ENCODE data around the gene CHURC1. TPM values are rescaled to one million over a fixed set of nuclear protein-coding genes. Genes with fewer than 3 reads are reported as not detected.

CHURC1 gene
- total and polyA plus RNA-seq, 2 experiments from 2014 or later = 28.9 to 107 TPM

- TF ChIP-seq CTCF (IDR thresholded peaks at IDR 0.05; ENCODE audit: low read depth, low read length) = no peak
- DNase-seq (ENCODE audit: low read depth in 1 of 2, low spot score in 1 of 2) = no peak
- H3K27me3 ChIP-seq = no peaks in the 10 kb centered on the region
- no peaks in the 10 kb centered on the region for H3K4me1 ChIP-seq (ENCODE audit: low read depth)
- H3K4me3 ChIP-seq = no peak overlapping the region
- H3K27ac ChIP-seq = no peak overlapping the region
- H3K36me3 ChIP-seq = no peaks in the 10 kb centered on the region
- H3K9me3 ChIP-seq (ENCODE audit: low read depth) = no peaks in the 10 kb centered on the region
Measured at GRCh38 chr14:64944041-64944440, 29.8 kb downstream of the CHURC1 start.

GRCh38 chr14:64944861-64945260 lies 30.6 kb downstream of the CHURC1 start:
- Histone ChIP-seq H3K36me3 (no peaks in the 10 kb centered on the region), H3K9me3 (ENCODE audit: low read depth) (no peaks in the 10 kb centered on the region), H3K4me1 (ENCODE audit: low read depth) (no peaks in the 10 kb centered on the region), H3K27ac (no peak overlapping the region), H3K27me3 (no peaks in the 10 kb centered on the region), H3K4me3 (no peak overlapping the region)
- no peak for TF ChIP-seq CTCF (IDR thresholded peaks at IDR 0.05; ENCODE audit: low read depth, low read length)
- no peak for DNase-seq (ENCODE audit: low read depth in 1 of 2, low spot score in 1 of 2)

- Histone ChIP-seq H3K36me3 (no peaks in the 10 kb centered on the region), H3K27ac (no peak overlapping the region), H3K4me3 (no peak overlapping the region), H3K4me1 (ENCODE audit: low read depth) (no peaks in the 10 kb centered on the region), H3K9me3 (ENCODE audit: low read depth) (no peaks in the 10 kb centered on the region), H3K27me3 (no peaks in the 10 kb centered on the region)
- no peak for TF ChIP-seq CTCF (IDR thresholded peaks at IDR 0.05; ENCODE audit: low read depth, low read length)
- DNase-seq (ENCODE audit: low read depth in 1 of 2, low spot score in 1 of 2) = no peak
Measured at GRCh38 chr14:64945431-64946178, 31.4 kb downstream of the CHURC1 start.

GRCh38 chr14:64946310-64947045 lies 32.2 kb downstream of the CHURC1 start:
- no peak for DNase-seq (ENCODE audit: low read depth in 1 of 2, low spot score in 1 of 2)
- Histone ChIP-seq H3K9me3 (ENCODE audit: low read depth) (no peaks in the 10 kb centered on the region), H3K27me3 (no peaks in the 10 kb centered on the region), H3K4me3 (no peak overlapping the region), H3K27ac (no peak overlapping the region), H3K4me1 (ENCODE audit: low read depth) (no peaks in the 10 kb centered on the region), H3K36me3 (no peaks in the 10 kb centered on the region)
- no peak for TF ChIP-seq CTCF (IDR thresholded peaks at IDR 0.05; ENCODE audit: low read depth, low read length)

GRCh38 chr14:64947710-64948611 lies 33.7 kb downstream of the CHURC1 start:
- H3K36me3 ChIP-seq = no peaks in the 10 kb centered on the region
- DNase-seq (ENCODE audit: low read depth in 1 of 2, low spot score in 1 of 2) = no peak

More at GRCh38 chr14:64947710-64948611, 33.7 kb downstream of the CHURC1 start:
- Histone ChIP-seq H3K9me3 (ENCODE audit: low read depth) (no peaks in the 10 kb centered on the region), H3K4me3 (no peak overlapping the region), H3K27me3 (no peaks in the 10 kb centered on the region), H3K4me1 (ENCODE audit: low read depth) (no peaks in the 10 kb centered on the region), H3K27ac (no peak overlapping the region)
- no peak for TF ChIP-seq CTCF (IDR thresholded peaks at IDR 0.05; ENCODE audit: low read depth, low read length)

All from cardiac muscle cell (in vitro differentiated cells and primary cell).